Calu3 (cell line): ENCODE measurements around the gene DYNLRB1. TPM values are rescaled to one million over a fixed set of nuclear protein-coding genes. Genes with fewer than 3 reads are reported as not detected.

Experiments used
- BruUV-seq: library from RNA; stranded (reverse); fragments of 400-500 nt; replicated peaks from 2 replicates; lab custom pipeline; 2021; lab: Mats Ljungman, UMichigan
- CTCF ChIA-PET: fragments of 300-600 bp; sonication (Branson Sonifier 250); formaldehyde crosslinking; loops from one replicate; lab custom pipeline; 2022; ENCODE audit warnings: antibody characterized with exemption; lab: Charles Lee
- DNase-seq: peaks from one replicate; pipeline ENCODE4 v3.0.0; 2022
- H3K27ac Mint-ChIP-seq: one replicate; pipeline ENCODE4 v1.8.0; 2022; ENCODE audit warnings: mixed read lengths; ENCODE audit not compliant: unreplicated experiment
- H3K27me3 Mint-ChIP-seq: one replicate; pipeline ENCODE4 v1.8.0; 2022; ENCODE audit warnings: mixed read lengths; ENCODE audit not compliant: unreplicated experiment
- H3K36me3 Mint-ChIP-seq: one replicate; pipeline ENCODE4 v1.8.0; 2022; ENCODE audit warnings: mild to moderate bottlenecking, moderate library complexity, mixed read lengths; ENCODE audit not compliant: insufficient read depth, unreplicated experiment
- H3K4me1 Mint-ChIP-seq: one replicate; pipeline ENCODE4 v1.8.0; 2022; ENCODE audit warnings: mild to moderate bottlenecking, low read depth, mixed read lengths; ENCODE audit not compliant: unreplicated experiment
- H3K4me3 Mint-ChIP-seq: one replicate; pipeline ENCODE4 v1.8.0; 2022; ENCODE audit warnings: mild to moderate bottlenecking, low read depth, moderate library complexity, mixed read lengths; ENCODE audit not compliant: unreplicated experiment
- H3K9me3 Mint-ChIP-seq: one replicate; pipeline ENCODE4 v1.8.0; 2022; ENCODE audit warnings: low read depth, mixed read lengths; ENCODE audit not compliant: unreplicated experiment
- intact Hi-C: fragments of 100-400 bp; cut with micrococcal nuclease; formaldehyde crosslinking; loops from one replicate; pipeline ENCODE4 v1.10.0; 2022; ENCODE audit not compliant: unreplicated experiment
- total RNA-seq: library from RNA; stranded (reverse); gene quantifications from 2 replicates; pipeline ENCODE4 v1.2.3, GENCODE V29; 2022
- TF ChIP-seq, protein P1 (sequence below): fragments of 200-600 bp; IDR thresholded peaks from one replicate; pipeline ENCODE4 v1.8.0; 2022; ENCODE audit warnings: antibody characterized with exemption; ENCODE audit not compliant: unreplicated experiment

The DYNLRB1 gene
- total RNA-seq, 1 experiment from 2014 or later: 229 TPM

- no TSS peak for BruUV-seq
These were observed 31.8 kb downstream of the DYNLRB1 start for GRCh38 chr20:34547844-34548613.

GRCh38 chr20:34549291-34549928 is 33.2 kb downstream of the DYNLRB1 start:
- peaks cover 11% of the 10 kb centered on the region for H3K36me3 Mint-ChIP-seq
- DNase-seq: peak; percentile 69
- H3K4me3 Mint-ChIP-seq: no peak overlapping the region
- no peaks in the 10 kb centered on the region for H3K27me3 Mint-ChIP-seq
- CTCF ChIA-PET: interaction anchor here (0.9 kb wide), 1 partner anchor 215 kb away, joined by 9 read pairs; no protein-coding TSS in a partner anchor
- BruUV-seq: no TSS peak
- TF ChIP-seq, protein P1, sequence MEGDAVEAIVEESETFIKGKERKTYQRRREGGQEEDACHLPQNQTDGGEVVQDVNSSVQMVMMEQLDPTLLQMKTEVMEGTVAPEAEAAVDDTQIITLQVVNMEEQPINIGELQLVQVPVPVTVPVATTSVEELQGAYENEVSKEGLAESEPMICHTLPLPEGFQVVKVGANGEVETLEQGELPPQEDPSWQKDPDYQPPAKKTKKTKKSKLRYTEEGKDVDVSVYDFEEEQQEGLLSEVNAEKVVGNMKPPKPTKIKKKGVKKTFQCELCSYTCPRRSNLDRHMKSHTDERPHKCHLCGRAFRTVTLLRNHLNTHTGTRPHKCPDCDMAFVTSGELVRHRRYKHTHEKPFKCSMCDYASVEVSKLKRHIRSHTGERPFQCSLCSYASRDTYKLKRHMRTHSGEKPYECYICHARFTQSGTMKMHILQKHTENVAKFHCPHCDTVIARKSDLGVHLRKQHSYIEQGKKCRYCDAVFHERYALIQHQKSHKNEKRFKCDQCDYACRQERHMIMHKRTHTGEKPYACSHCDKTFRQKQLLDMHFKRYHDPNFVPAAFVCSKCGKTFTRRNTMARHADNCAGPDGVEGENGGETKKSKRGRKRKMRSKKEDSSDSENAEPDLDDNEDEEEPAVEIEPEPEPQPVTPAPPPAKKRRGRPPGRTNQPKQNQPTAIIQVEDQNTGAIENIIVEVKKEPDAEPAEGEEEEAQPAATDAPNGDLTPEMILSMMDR: no peak
- H3K4me1 Mint-ChIP-seq: peaks cover 9% of the 10 kb centered on the region
- H3K27ac Mint-ChIP-seq: peak overlapping the region; percentile 32
- no peaks in the 10 kb centered on the region for H3K9me3 Mint-ChIP-seq
- intact Hi-C loops: no loop called here

More at GRCh38 chr20:34547844-34548613, 31.8 kb downstream of the DYNLRB1 start:
- CTCF ChIA-PET: interaction anchor here (0.6 to 0.9 kb wide), 3 partner anchors 14 to 1677 kb away, joined by 3 read pairs; no protein-coding TSS in a partner anchor
- no peaks in the 10 kb centered on the region for H3K4me1 Mint-ChIP-seq
- no peak for DNase-seq
- no peak overlapping the region for H3K4me3 Mint-ChIP-seq
- no peaks in the 10 kb centered on the region for H3K9me3 Mint-ChIP-seq
- H3K36me3 Mint-ChIP-seq: peaks cover 11% of the 10 kb centered on the region
- intact Hi-C loops: no loop called here
- peak overlapping the region; percentile 4 for H3K27ac Mint-ChIP-seq
- no peaks in the 10 kb centered on the region for H3K27me3 Mint-ChIP-seq
- TF ChIP-seq, protein P1: no peak

DNA sequence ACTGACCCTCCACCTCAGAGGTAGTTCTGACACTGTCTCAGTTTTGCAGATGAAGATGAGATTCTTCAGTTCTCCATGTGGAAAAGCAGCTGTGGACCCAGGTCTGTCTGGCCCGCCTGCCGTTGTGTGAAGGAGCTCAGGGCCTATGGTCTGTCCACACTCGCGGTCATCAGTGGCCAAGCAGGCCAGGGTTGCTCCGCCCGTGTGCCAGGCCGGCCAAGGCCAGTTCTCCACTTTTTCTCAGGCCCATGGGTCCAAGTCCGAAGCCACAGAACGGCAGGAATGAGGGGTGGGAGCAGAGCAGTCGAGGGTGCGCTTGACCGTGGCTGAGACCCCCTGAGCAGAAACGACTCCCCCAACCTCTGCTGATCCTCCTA is 33.7 kb downstream of the DYNLRB1 start:
- Mint-ChIP-seq H3K4me1 (peaks cover 9% of the 10 kb centered on the region), H3K4me3 (no peak overlapping the region), H3K27me3 (no peaks in the 10 kb centered on the region), H3K36me3 (peaks cover 11% of the 10 kb centered on the region), H3K9me3 (no peaks in the 10 kb centered on the region), H3K27ac (no peak overlapping the region)
- intact Hi-C loops: no loop called here
- TF ChIP-seq, protein P1: no peak
- BruUV-seq: no TSS peak
- CTCF ChIA-PET: interaction anchor here (0.9 kb wide), 1 partner anchor 216 kb away, joined by 9 read pairs; no protein-coding TSS in a partner anchor
- no peak for DNase-seq

GRCh38 chr20:34552569-34552968 is 36.3 kb downstream of the DYNLRB1 start:
- H3K9me3 Mint-ChIP-seq: no peaks in the 10 kb centered on the region
- no peak for DNase-seq
- H3K4me1 Mint-ChIP-seq: peaks cover 17% of the 10 kb centered on the region
- no TSS peak for BruUV-seq
- CTCF ChIA-PET: interaction anchor here (1.1 kb wide), 1 partner anchor 14 kb away, joined by 3 read pairs; no protein-coding TSS in a partner anchor
- H3K4me3 Mint-ChIP-seq: no peak overlapping the region
- intact Hi-C loops: no loop called here
- peaks cover 7% of the 10 kb centered on the region for H3K36me3 Mint-ChIP-seq
- TF ChIP-seq, protein P1: no peak
- H3K27me3 Mint-ChIP-seq: no peaks in the 10 kb centered on the region
- H3K27ac Mint-ChIP-seq: no peak overlapping the region
